ENCODE measurements around the gene NTSR2.

DNA sequence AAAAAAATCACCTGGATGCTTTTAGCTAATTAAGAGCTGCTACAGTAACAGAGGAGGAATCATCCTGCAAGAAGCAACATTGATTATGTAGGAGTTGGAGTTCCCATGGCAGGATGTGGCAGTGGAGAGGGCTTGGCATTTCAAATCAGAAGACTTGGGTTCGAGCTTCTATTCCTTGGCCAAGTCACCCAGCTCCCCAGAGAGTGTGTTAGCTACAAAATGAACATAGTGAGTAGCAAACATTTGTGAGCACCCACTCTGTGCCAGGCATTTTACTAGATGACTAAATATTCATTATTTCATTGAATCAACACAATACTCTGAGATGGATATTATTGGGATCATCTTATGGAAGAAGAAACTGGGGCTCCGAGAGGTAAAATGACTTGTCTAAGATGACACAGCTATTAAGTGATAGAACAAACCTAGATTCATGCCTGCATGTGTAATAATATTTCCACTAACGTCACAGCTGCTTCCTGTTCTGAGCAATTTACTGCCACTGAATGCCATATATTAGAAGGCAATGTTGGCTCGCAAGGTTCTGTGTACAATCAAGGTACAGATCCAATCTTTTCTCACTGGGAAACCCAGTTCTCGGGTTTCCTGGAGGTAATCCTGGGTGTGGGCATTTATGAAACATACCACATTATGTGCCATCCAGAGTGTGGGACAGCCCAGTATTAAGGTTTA lies 18.0 kb downstream of the NTSR2 start:
- no peak for TF ChIP-seq CTCF (IDR thresholded peaks at IDR 0.05)
- TF ChIP-seq POLR2A (IDR thresholded peaks at IDR 0.05) = no peak
